Ammon's horn (tissue), 1 donor: ENCODE data around the gene ARF1.

ENCODE experiments used
- DNase-seq: peaks from one replicate; pipeline ENCODE4 v3.0.0-alpha.2; 2016; ENCODE audit warnings: low spot score

ARF1 gene

GRCh38 chr1:228082214-228082917 is at the start of gene ARF1:
TSS of gene ARF1 (plus strand) at chr1:228082708. CDS start at chr1:228097115, 14,407 bp downstream.
- DNase-seq: peak; percentile 92

- no peak for DNase-seq
Observed at GRCh38 chr1:228033376-228033775, 49.1 kb upstream of the ARF1 start.

- DNase-seq: no peak
Observed at GRCh38 chr1:228034954-228035837, 47.3 kb upstream of the ARF1 start.

DNA sequence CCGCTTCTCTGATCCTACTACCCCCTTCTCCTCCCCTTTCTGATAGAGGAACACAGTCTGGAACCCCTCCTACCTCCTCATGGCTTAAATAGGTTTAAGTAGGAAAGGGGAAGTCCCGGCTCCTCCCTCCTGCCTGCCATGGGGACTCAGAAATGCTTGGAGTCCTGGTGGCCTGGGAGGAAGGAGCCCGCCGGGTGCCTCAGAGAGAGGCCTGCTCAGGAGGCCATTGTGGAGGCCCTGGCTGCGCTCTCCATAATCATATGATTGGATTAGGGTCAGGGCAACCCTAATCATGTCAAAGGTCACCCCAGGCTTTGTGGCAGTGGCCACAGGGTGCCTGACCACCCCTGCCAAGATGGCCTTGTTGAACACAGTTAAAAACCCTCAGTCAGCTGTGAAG is 46.7 kb upstream of the ARF1 start:
- DNase-seq: no peak

DNA sequence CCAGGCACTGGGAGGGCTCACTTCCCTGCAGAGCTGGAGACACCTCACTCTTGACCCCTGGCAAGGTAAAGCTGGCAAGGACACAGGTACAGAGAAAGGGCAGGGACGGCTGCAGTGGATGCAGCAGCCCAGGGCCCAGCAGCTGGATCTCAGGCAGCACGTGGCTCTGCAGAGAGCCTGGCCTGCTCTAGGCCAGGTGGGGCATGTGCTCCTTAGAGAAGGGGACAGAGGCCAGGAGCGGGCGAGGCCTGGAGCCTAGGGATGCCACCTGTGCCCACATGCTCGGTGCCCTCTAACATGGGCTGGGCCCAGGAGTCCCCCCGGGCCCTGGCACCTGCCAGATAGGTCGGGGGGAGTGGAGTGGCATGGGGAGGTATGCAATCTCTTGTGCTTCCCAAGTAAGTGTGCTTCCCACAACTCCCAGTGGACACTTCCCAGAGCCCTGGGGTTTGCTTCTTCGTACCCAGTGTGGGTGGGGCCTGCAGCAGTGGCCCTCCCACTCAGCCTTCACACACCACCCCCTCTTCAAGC is 45.7 kb upstream of the ARF1 start:
- DNase-seq: no peak

- DNase-seq: no peak
Observed at GRCh38 chr1:228037401-228038386, 44.8 kb upstream of the ARF1 start.

DNA sequence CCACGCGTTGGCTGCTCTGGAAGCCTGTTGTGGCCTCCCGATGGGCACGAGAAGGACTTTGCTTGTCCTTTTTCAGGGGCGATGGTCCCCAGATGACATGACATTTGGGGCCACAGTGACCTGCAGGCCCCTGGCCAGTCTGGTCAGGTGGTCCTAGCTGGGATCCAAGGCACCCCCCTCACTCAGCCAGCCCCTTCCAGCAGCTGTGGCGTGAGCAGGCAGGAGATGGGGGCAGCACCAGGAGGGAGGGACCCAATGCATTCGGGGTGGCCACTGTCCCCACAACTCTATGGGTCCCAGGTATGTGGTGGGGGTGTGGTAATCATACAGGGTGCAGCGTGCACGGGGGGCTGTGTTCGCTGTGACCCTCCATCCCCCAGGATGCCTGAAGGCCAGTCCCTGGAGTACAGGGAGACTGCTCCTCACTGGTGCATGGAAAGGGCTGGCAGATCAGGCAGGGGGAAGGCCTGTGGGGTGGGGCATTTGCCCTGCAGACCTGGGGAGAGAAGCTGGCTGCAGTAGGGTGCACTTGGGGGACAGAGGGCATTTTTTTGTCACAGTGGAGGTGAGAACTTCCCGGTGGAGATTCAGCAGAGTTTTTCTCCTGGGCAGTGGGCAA is 44.0 kb upstream of the ARF1 start:
- DNase-seq: no peak

- DNase-seq: no peak
Observed at GRCh38 chr1:228039006-228039903, 43.3 kb upstream of the ARF1 start.

- DNase-seq: no peak
Observed at GRCh38 chr1:228039986-228040385, 42.5 kb upstream of the ARF1 start.

- DNase-seq: no peak
Observed at GRCh38 chr1:228041316-228041715, 41.2 kb upstream of the ARF1 start.

- DNase-seq: no peak
Observed at GRCh38 chr1:228042508-228042907, 40.0 kb upstream of the ARF1 start.

DNA sequence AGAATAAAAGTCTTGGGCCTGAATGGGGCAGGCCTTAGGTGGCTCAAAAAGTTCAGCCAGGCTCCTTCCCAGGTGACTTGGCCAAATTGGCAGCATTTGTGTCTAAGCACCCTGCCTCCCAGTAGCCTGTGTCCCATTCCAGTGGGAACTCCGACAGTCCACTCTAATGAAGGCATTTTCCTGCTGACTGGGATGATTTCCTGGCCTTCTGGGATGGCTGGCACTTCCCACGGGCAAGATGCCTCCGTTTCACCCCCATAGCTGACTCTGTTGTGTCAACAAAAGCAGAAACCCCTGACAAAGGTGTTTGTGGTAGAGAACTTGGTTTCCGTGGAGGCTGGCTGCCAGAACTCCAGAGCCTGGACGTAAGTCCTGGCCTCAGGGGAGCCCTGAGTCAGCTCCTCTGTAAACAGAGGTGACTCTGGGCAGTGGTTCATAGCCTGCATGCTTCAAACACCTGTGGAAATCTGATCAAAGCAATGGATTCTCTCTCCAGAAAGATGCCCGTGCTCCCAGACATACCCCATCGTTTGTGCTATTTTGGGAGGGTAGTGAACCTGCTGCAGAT is 39.1 kb upstream of the ARF1 start:
- DNase-seq: no peak

- no peak for DNase-seq
Observed at GRCh38 chr1:228044961-228045360, 37.5 kb upstream of the ARF1 start.

GRCh38 chr1:228045405-228045804 is 37.1 kb upstream of the ARF1 start:
- DNase-seq: no peak

DNA sequence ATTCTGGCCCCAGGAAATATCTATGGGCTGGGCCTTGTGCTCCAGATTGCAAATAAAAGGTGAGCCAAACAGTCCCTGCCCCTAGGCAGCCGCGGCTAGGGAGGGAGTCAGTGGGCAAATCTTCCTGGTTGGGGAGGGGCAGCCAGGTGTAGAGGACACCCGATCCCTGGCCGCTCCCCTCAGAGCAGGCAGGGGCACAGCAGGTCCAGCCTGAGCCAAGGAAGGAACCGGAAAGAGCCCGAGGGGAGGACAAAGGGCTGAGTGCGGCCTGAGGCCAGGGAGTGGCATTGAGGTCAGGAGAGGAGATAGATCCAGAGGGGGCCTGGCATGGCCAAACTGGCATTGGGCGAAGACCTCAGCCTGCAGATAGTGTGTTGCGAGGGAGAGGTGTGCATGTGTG is 36.6 kb upstream of the ARF1 start:
- no peak for DNase-seq

DNA sequence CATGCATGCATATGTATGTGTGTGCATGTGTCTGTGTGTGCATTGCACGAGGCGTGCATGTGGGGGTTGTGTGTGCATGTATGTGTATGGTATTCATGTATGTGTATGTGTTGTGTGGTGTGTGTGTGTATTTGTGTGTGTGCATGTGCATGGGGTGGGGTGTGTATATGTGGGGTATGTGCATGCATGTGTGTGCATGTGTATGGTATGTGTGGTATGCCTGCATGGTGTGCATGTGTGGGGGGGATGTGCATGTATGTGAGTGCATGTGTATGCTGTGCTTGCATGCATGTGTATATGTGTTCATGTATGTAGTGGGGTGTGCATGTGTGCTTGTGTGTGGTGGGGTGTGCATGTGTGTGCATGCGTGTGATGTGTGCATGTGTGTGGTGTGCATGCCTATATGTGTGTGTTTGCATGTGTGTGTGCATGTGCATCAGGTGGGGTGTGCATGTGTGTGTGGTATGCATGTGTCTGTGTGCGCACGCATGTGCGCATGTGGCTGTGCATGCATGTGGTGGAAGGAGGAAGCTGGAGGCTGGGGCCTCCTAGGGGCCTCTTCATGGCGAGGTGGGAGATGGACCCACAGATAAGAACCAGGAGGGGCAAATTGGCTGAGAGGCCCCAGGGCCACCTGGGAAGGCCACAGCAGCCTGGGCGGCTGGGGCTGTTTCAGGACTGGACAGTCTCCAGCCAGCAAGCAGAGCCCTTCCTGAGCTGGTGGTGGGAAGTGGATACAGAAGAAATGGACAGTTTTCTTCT is 35.9 kb upstream of the ARF1 start:
- no peak for DNase-seq

DNA sequence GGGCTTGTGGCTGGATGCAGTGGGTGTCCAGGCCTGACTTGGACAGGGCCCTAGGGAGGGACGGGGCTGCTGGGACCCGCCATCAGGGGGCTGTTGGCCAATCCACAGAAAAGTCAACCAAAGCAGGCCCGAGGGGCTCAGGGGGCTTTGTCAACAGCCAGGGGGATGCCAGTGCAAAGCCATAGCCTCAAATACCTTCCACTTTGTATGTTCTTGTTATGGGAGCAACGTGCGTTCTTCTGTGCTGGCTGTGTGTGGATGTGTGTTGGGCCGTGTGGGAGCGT is 35.4 kb upstream of the ARF1 start:
- no peak for DNase-seq

GRCh38 chr1:228048120-228048519 is 34.4 kb upstream of the ARF1 start:
- no peak for DNase-seq

GRCh38 chr1:228048659-228049298 is 33.7 kb upstream of the ARF1 start:
- DNase-seq: no peak
